Panc1 (cell line): Measurements from ENCODE around the gene F2RL1. TPM values are rescaled to one million over a fixed set of nuclear protein-coding genes. Genes with fewer than 3 reads are reported as not detected.

Experiments used
- ATAC-seq: fragments of 200-7000 bp; cut with Tn5 transposase; 2 replicates; pipeline ENCODE4 v1.9.1; 2020; ENCODE audit warnings: mild to moderate bottlenecking, moderate library complexity
- BruUV-seq: library from RNA; stranded (reverse); fragments of 400-500 nt; replicated peaks from 2 replicates; lab custom pipeline; 2021; lab: Mats Ljungman, UMichigan
- CTCF ChIA-PET: fragments of 300-600 bp; sonication (Branson Sonifier 250); formaldehyde crosslinking; loops from one replicate; lab custom pipeline; 2022; ENCODE audit warnings: antibody characterized with exemption; lab: Charles Lee
- POLR2A ChIA-PET: fragments of 300-600 bp; sonication (Branson Sonifier 250); formaldehyde crosslinking; loops from one replicate; lab custom pipeline; 2022; ENCODE audit warnings: antibody characterized with exemption; lab: Charles Lee
- DNase-seq: peaks from one replicate; pipeline ENCODE4 v3.0.0-alpha.2; 2010; ENCODE audit warnings: low read depth, low spot score
- H3K27ac ChIP-seq: 2 replicates; pipeline ENCODE4 v1.5.1; 2011; ENCODE audit warnings: mild to moderate bottlenecking, low read length, inconsistent platforms
- H3K27me3 ChIP-seq: fragments of 200-500 bp; sonication (Bioruptor generic); 2 replicates; pipeline ENCODE4 v1.6.0; 2014; ENCODE audit warnings: low read length, inconsistent platforms; ENCODE audit not compliant: control insufficient read depth, insufficient read depth
- H3K36me3 ChIP-seq: fragments of 200-500 bp; sonication (Bioruptor generic); 2 replicates; pipeline ENCODE4 v1.5.1; 2014; ENCODE audit warnings: inconsistent platforms, mild to moderate bottlenecking, low read length, moderate library complexity; ENCODE audit not compliant: control insufficient read depth, insufficient read depth
- H3K4me1 ChIP-seq: 2 replicates; pipeline ENCODE4 v1.5.1; 2011; ENCODE audit warnings: inconsistent platforms, mild to moderate bottlenecking, low read length, moderate library complexity; ENCODE audit not compliant: control insufficient read depth, insufficient read depth
- H3K4me3 ChIP-seq, 2 experiments: 2 replicates each; pipeline ENCODE4 v1.5.1; 2011 to 2012; ENCODE audit warnings: low read depth in 2 of 2, low read length in 2 of 2, mild to moderate bottlenecking in 2 of 2, inconsistent platforms in 1 of 2, moderate library complexity in 1 of 2
- H3K9me3 ChIP-seq: fragments of 200-500 bp; sonication (Bioruptor generic); 2 replicates; pipeline ENCODE4 v1.5.1; 2014; ENCODE audit warnings: low read depth, mild to moderate bottlenecking, inconsistent platforms, low read length, moderate library complexity; ENCODE audit not compliant: control insufficient read depth, insufficient read depth
- POLR2AphosphoS5 ChIP-seq: IDR thresholded peaks from 2 replicates; pipeline ENCODE4 v1.6.1; 2012; ENCODE audit warnings: mild to moderate bottlenecking, low read depth, low read length, moderate library complexity
- SIN3A ChIP-seq: IDR thresholded peaks from 2 replicates; pipeline ENCODE4 v1.6.1; 2012; ENCODE audit warnings: low read depth, mild to moderate bottlenecking, low read length, moderate library complexity, borderline replicate concordance; ENCODE audit not compliant: insufficient read depth
- TCF7L2 ChIP-seq: IDR thresholded peaks from 2 replicates; pipeline ENCODE4 v1.6.1; 2011; ENCODE audit warnings: mild to moderate bottlenecking, low read depth, low read length, inconsistent platforms
- in situ Hi-C: cut with HindIII; loops from 2 replicates; pipeline ENCODE4 v1.10.0; 2016; ENCODE audit warnings: low sequenced_read_pairs, low pct_unique_long_range_greater_than_20kb
- intact Hi-C: fragments of 100-400 bp; cut with micrococcal nuclease; formaldehyde crosslinking; loops from one replicate; pipeline ENCODE4 v1.10.0; 2022; ENCODE audit not compliant: unreplicated experiment
- total RNA-seq: library from RNA; stranded (reverse); gene quantifications from one replicate; pipeline ENCODE4 v1.2.1, GENCODE V29; 2021; ENCODE audit not compliant: unreplicated experiment
- TF ChIP-seq, protein P1 (sequence below): fragments of 450-650 bp; IDR thresholded peaks from 2 replicates; pipeline ENCODE4 v1.5.1; 2017; ENCODE audit warnings: mild to moderate bottlenecking
- TF ChIP-seq, protein P2 (sequence below), 2 experiments: IDR thresholded peaks; 2 replicates each; pipeline ENCODE4 v1.6.1; 2011 to 2012; ENCODE audit warnings: low read depth in 2 of 2, control low read depth in 1 of 2, low read length in 1 of 2, mild to moderate bottlenecking in 1 of 2, moderate library complexity in 1 of 2; ENCODE audit not compliant: insufficient read depth in 1 of 2

The F2RL1 gene
- total RNA-seq, 1 experiment from 2014 or later: 65.9 TPM

- in situ Hi-C loops (no loop called here), intact Hi-C loops (no loop called here)
- CTCF ChIA-PET: interaction anchor here (0.9 kb wide), 1 partner anchor 146 kb away, joined by 4 read pairs; no protein-coding TSS in a partner anchor
- H3K27ac ChIP-seq: no peak overlapping the region
- TF ChIP-seq SIN3A: no peak
- DNase-seq (no peak), ATAC-seq (no peak)
- H3K4me1 ChIP-seq: peaks cover 3% of the 10 kb centered on the region; the same call in 1 of the 2 replicates
- POLR2A ChIA-PET: no interaction called here
- no peak overlapping the region for H3K4me3 ChIP-seq
- no peaks in the 10 kb centered on the region for H3K27me3 ChIP-seq
- H3K9me3 ChIP-seq: no peaks in the 10 kb centered on the region
- BruUV-seq: no TSS peak
- no peaks in the 10 kb centered on the region for H3K36me3 ChIP-seq
These were observed 51.2 kb downstream of the F2RL1 start for GRCh38 chr5:76870046-76870445.

- no peak overlapping the region for H3K27ac ChIP-seq
- TF ChIP-seq TCF7L2 (no peak), POLR2AphosphoS5 (no peak), SIN3A (no peak)
- TF ChIP-seq, protein P1, sequence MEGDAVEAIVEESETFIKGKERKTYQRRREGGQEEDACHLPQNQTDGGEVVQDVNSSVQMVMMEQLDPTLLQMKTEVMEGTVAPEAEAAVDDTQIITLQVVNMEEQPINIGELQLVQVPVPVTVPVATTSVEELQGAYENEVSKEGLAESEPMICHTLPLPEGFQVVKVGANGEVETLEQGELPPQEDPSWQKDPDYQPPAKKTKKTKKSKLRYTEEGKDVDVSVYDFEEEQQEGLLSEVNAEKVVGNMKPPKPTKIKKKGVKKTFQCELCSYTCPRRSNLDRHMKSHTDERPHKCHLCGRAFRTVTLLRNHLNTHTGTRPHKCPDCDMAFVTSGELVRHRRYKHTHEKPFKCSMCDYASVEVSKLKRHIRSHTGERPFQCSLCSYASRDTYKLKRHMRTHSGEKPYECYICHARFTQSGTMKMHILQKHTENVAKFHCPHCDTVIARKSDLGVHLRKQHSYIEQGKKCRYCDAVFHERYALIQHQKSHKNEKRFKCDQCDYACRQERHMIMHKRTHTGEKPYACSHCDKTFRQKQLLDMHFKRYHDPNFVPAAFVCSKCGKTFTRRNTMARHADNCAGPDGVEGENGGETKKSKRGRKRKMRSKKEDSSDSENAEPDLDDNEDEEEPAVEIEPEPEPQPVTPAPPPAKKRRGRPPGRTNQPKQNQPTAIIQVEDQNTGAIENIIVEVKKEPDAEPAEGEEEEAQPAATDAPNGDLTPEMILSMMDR: no peak
- TF ChIP-seq, protein P2, sequence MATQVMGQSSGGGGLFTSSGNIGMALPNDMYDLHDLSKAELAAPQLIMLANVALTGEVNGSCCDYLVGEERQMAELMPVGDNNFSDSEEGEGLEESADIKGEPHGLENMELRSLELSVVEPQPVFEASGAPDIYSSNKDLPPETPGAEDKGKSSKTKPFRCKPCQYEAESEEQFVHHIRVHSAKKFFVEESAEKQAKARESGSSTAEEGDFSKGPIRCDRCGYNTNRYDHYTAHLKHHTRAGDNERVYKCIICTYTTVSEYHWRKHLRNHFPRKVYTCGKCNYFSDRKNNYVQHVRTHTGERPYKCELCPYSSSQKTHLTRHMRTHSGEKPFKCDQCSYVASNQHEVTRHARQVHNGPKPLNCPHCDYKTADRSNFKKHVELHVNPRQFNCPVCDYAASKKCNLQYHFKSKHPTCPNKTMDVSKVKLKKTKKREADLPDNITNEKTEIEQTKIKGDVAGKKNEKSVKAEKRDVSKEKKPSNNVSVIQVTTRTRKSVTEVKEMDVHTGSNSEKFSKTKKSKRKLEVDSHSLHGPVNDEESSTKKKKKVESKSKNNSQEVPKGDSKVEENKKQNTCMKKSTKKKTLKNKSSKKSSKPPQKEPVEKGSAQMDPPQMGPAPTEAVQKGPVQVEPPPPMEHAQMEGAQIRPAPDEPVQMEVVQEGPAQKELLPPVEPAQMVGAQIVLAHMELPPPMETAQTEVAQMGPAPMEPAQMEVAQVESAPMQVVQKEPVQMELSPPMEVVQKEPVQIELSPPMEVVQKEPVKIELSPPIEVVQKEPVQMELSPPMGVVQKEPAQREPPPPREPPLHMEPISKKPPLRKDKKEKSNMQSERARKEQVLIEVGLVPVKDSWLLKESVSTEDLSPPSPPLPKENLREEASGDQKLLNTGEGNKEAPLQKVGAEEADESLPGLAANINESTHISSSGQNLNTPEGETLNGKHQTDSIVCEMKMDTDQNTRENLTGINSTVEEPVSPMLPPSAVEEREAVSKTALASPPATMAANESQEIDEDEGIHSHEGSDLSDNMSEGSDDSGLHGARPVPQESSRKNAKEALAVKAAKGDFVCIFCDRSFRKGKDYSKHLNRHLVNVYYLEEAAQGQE (IDR thresholded peaks at IDR 0.05; ENCODE audit: insufficient read depth in 1 of 2, low read depth in 2 of 2, low read length in 1 of 2): no peak
- intact Hi-C loops (no loop called here), in situ Hi-C loops (no loop called here)
- no peaks in the 10 kb centered on the region for H3K9me3 ChIP-seq
- ChIA-PET CTCF (interaction anchor here (0.5 kb wide), 1 partner anchor 161 kb away, joined by 5 read pairs; no protein-coding TSS in a partner anchor), POLR2A (no interaction called here)
- ATAC-seq (no peak), DNase-seq (no peak)
- H3K27me3 ChIP-seq: no peaks in the 10 kb centered on the region
- no TSS peak for BruUV-seq
- no peaks in the 10 kb centered on the region for H3K36me3 ChIP-seq
- no peak overlapping the region for H3K4me3 ChIP-seq
- peaks cover 8% of the 10 kb centered on the region for H3K4me1 ChIP-seq
These were observed 55.3 kb downstream of the F2RL1 start for GRCh38 chr5:76874088-76874581.

Other genes with a start within 250 kb of the F2RL1 start
- 0.13 TPM for gene F2RL2, start 195.6 kb upstream of the F2RL1 start, total RNA-seq
- gene F2R, start 102.9 kb upstream of the F2RL1 start, total RNA-seq: 26.0 TPM
- not detected for gene S100Z, start 31.0 kb downstream of the F2RL1 start, total RNA-seq
- gene CRHBP, start 134.0 kb downstream of the F2RL1 start, total RNA-seq: 0.10 TPM
- gene AGGF1, start 211.4 kb downstream of the F2RL1 start, total RNA-seq: 23.1 TPM